ENCODE results near the gene PSD2.

- TF ChIP-seq CTCF (IDR thresholded peaks at IDR 0.05; ENCODE audit: low read depth, low read length, poor library complexity, severe bottlenecking) (no peak), EZH2phosphoT487 (IDR thresholded peaks at IDR 0.05; ENCODE audit: borderline replicate concordance, low read length) (no peak)
Observed at GRCh38 chr5:139838381-139839197, 43.0 kb downstream of the PSD2 start.
